PC-9 (cell line): ENCODE measurements around the gene SPTA1. TPM values are rescaled to one million over a fixed set of nuclear protein-coding genes. Genes with fewer than 3 reads are reported as not detected.

Source experiments
- BruUV-seq: library from RNA; stranded (reverse); fragments of 400-500 nt; replicated peaks from 2 replicates; lab custom pipeline; 2021; lab: Mats Ljungman, UMichigan
- CTCF ChIA-PET: fragments of 300-600 bp; sonication (Branson Sonifier 250); formaldehyde crosslinking; loops from one replicate; lab custom pipeline; 2022; ENCODE audit warnings: antibody characterized with exemption; lab: Charles Lee
- POLR2A ChIA-PET: fragments of 300-600 bp; sonication (Branson Sonifier 250); formaldehyde crosslinking; loops from one replicate; lab custom pipeline; 2022; ENCODE audit warnings: antibody characterized with exemption; ENCODE audit not compliant: unreplicated experiment; lab: Charles Lee
- DNase-seq, 2 experiments: peaks; one replicate each; pipeline versions ENCODE4 v3.0.0 to v3.0.0-alpha.2; 2015 to 2022; ENCODE audit warnings: mixed read lengths in 1 of 2
- H2AFZ ChIP-seq: fragments of 200-600 bp; sonication (generic); 2 replicates; pipeline ENCODE4 v1.8.1; 2017; ENCODE audit warnings: antibody characterized with exemption
- H3F3A ChIP-seq: fragments of 200-600 bp; sonication (generic); 2 replicates; pipeline ENCODE4 v1.8.1; 2017; ENCODE audit warnings: antibody characterized with exemption, mild to moderate bottlenecking, low read depth; ENCODE audit not compliant: insufficient read depth
- H3K27ac ChIP-seq: fragments of 200-600 bp; sonication (generic); 2 replicates; pipeline ENCODE4 v1.6.1; 2016; ENCODE audit warnings: mixed run types
- H3K27me3 ChIP-seq: fragments of 200-600 bp; sonication (generic); 2 replicates; pipeline ENCODE4 v1.6.1; 2016; ENCODE audit warnings: low read depth, mixed run types; ENCODE audit not compliant: insufficient read depth
- H3K36me3 ChIP-seq: fragments of 200-600 bp; sonication (generic); 2 replicates; pipeline ENCODE4 v1.6.1; 2016; ENCODE audit warnings: low read depth, mixed run types
- H3K4me1 ChIP-seq: fragments of 200-600 bp; sonication (generic); replicated peaks from 2 replicates; pipeline ENCODE4 v1.6.1; 2016; ENCODE audit warnings: mixed run types; ENCODE audit not compliant: insufficient read depth
- H3K4me2 ChIP-seq: fragments of 200-600 bp; sonication (generic); 2 replicates; pipeline ENCODE4 v1.6.1; 2017; ENCODE audit warnings: mixed run types
- H3K4me3 ChIP-seq: fragments of 200-600 bp; sonication (generic); 2 replicates; pipeline ENCODE4 v1.6.1; 2016; ENCODE audit warnings: mixed run types
- H3K79me2 ChIP-seq: fragments of 200-600 bp; sonication (generic); 2 replicates; pipeline ENCODE4 v1.6.1; 2017; ENCODE audit warnings: low read depth, mixed run types
- H3K9me2 ChIP-seq: fragments of 200-600 bp; sonication (generic); 2 replicates; pipeline ENCODE4 v1.8.1; 2017; ENCODE audit warnings: mild to moderate bottlenecking; ENCODE audit not compliant: insufficient read depth
- H3K9me3 ChIP-seq: fragments of 200-600 bp; sonication (generic); 2 replicates; pipeline ENCODE4 v1.8.1; 2016; ENCODE audit warnings: low read depth; ENCODE audit not compliant: insufficient read depth
- H4K20me1 ChIP-seq: fragments of 200-600 bp; sonication (generic); 2 replicates; pipeline ENCODE4 v1.8.1; 2017; ENCODE audit not compliant: insufficient read depth
- EZH2 ChIP-seq: fragments of 200-600 bp; sonication (generic); IDR thresholded peaks from 2 replicates; pipeline ENCODE4 v1.8.0; 2017; ENCODE audit warnings: antibody characterized with exemption, low read depth
- intact Hi-C: fragments of 100-400 bp; cut with micrococcal nuclease; formaldehyde crosslinking; loops from one replicate; pipeline ENCODE4 v1.10.0; 2022; ENCODE audit not compliant: unreplicated experiment
- total RNA-seq: library from RNA; stranded (reverse); gene quantifications from 2 replicates; pipeline ENCODE4 v1.2.3, GENCODE V29; 2021
- TF ChIP-seq, protein P1 (sequence below): fragments of 200-600 bp; sonication (generic); conservative IDR thresholded peaks from 2 replicates; pipeline ENCODE4 v1.6.1; 2017; ENCODE audit warnings: mixed run types, antibody characterized with exemption, mild to moderate bottlenecking, moderate library complexity

The SPTA1 gene
- total RNA-seq, 1 experiment from 2014 or later = not detected

- H2AFZ ChIP-seq = no peak overlapping the region
- H3K36me3 ChIP-seq = no peaks in the 10 kb centered on the region
- H3K9me2 ChIP-seq = no peaks in the 10 kb centered on the region
- no peaks in the 10 kb centered on the region for H4K20me1 ChIP-seq
- TF ChIP-seq, protein P1, sequence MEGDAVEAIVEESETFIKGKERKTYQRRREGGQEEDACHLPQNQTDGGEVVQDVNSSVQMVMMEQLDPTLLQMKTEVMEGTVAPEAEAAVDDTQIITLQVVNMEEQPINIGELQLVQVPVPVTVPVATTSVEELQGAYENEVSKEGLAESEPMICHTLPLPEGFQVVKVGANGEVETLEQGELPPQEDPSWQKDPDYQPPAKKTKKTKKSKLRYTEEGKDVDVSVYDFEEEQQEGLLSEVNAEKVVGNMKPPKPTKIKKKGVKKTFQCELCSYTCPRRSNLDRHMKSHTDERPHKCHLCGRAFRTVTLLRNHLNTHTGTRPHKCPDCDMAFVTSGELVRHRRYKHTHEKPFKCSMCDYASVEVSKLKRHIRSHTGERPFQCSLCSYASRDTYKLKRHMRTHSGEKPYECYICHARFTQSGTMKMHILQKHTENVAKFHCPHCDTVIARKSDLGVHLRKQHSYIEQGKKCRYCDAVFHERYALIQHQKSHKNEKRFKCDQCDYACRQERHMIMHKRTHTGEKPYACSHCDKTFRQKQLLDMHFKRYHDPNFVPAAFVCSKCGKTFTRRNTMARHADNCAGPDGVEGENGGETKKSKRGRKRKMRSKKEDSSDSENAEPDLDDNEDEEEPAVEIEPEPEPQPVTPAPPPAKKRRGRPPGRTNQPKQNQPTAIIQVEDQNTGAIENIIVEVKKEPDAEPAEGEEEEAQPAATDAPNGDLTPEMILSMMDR = no peak
- no peak for TF ChIP-seq EZH2
- intact Hi-C loops = no loop called here
- no TSS peak for BruUV-seq
- H3K9me3 ChIP-seq = no peaks in the 10 kb centered on the region
- H3K4me3 ChIP-seq = no peak overlapping the region
- H3K27ac ChIP-seq = no peak overlapping the region
- POLR2A ChIA-PET = no interaction called here
- no peaks in the 10 kb centered on the region for H3K27me3 ChIP-seq
- H3F3A ChIP-seq = no peaks in the 10 kb centered on the region
- no peak for DNase-seq
- H3K4me1 ChIP-seq = no peaks in the 10 kb centered on the region
- no peak overlapping the region for H3K4me2 ChIP-seq
- CTCF ChIA-PET = no interaction called here
- no peaks in the 10 kb centered on the region for H3K79me2 ChIP-seq
Observed at GRCh38 chr1:158600735-158601134, 85.8 kb downstream of the SPTA1 start.

- Histone ChIP-seq H3K4me2 (no peak overlapping the region), H4K20me1 (no peaks in the 10 kb centered on the region), H2AFZ (no peak overlapping the region), H3K27ac (no peak overlapping the region), H3K79me2 (no peaks in the 10 kb centered on the region), H3K9me3 (no peaks in the 10 kb centered on the region), H3K9me2 (no peaks in the 10 kb centered on the region; the same call in 1 of the 2 replicates), H3K36me3 (no peaks in the 10 kb centered on the region), H3K4me3 (no peak overlapping the region), H3F3A (no peaks in the 10 kb centered on the region), H3K27me3 (no peaks in the 10 kb centered on the region), H3K4me1 (no peaks in the 10 kb centered on the region)
- no TSS peak for BruUV-seq
- TF ChIP-seq, protein P1 = no peak
- no peak for TF ChIP-seq EZH2
- no peak for DNase-seq
- intact Hi-C loops = no loop called here
- CTCF ChIA-PET = no interaction called here
- POLR2A ChIA-PET = no interaction called here
Observed at GRCh38 chr1:158586942-158587341, 99.6 kb downstream of the SPTA1 start.

DNA sequence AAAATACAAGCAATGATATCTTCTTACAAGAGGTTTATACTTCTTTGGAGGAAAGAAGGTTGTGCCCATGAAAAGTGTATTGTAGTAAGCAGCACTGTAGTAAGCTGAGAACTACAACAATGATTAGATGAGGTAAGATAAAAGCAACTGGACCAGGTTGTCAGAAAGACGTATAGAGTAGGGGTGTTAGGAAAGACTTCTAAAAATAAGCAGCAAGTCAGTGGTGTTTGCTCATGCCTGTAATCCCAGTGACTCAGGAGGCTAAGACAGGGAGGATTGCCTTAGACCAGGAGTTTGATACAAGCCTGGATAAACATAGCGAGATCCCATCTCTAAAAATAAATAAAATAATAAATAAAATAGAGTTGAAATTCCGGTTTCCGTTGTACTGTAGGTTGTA, 102.6 kb downstream of the SPTA1 start:
- H3F3A ChIP-seq = no peaks in the 10 kb centered on the region
- H3K4me1 ChIP-seq = no peaks in the 10 kb centered on the region
- no peaks in the 10 kb centered on the region for H4K20me1 ChIP-seq
- no peak overlapping the region for H3K4me2 ChIP-seq
- TF ChIP-seq EZH2 = no peak
- TF ChIP-seq, protein P1 = no peak
- no peak overlapping the region for H3K27ac ChIP-seq
- H3K9me2 ChIP-seq = no peaks in the 10 kb centered on the region; the same call in 1 of the 2 replicates
- no peaks in the 10 kb centered on the region for H3K9me3 ChIP-seq
- intact Hi-C loops = no loop called here
- ChIA-PET POLR2A (no interaction called here), CTCF (no interaction called here)
- no TSS peak for BruUV-seq
- no peaks in the 10 kb centered on the region for H3K36me3 ChIP-seq
- no peaks in the 10 kb centered on the region for H3K27me3 ChIP-seq
- H2AFZ ChIP-seq = no peak overlapping the region
- no peak overlapping the region for H3K4me3 ChIP-seq
- no peak for DNase-seq
- no peaks in the 10 kb centered on the region for H3K79me2 ChIP-seq
